HepG2 (cell line): ENCODE measurements around the gene FGFR3. TPM values are rescaled to one million over a fixed set of nuclear protein-coding genes. Genes with fewer than 3 reads are reported as not detected.

ENCODE experiments used
- ELF3 ChIP-seq: IDR thresholded peaks from 2 replicates; pipeline ENCODE4 v1.6.1; 2016; ENCODE audit warnings: missing genetic modification reagents, missing compliant biosample characterization
- FIP1L1 ChIP-seq: fragments of 200-400 bp; formaldehyde crosslinking; IDR thresholded peaks from 2 replicates; pipeline ENCODE4 v1.6.1; 2018; ENCODE audit warnings: low read depth, mild to moderate bottlenecking, low read length, moderate library complexity, borderline replicate concordance; ENCODE audit not compliant: insufficient read depth
- FOXK2 ChIP-seq: fragments of 450-650 bp; IDR thresholded peaks from 2 replicates; pipeline ENCODE4 v1.6.1; 2016
- KLF16 ChIP-seq, 2 experiments: sonication (generic) in 1 of 2; formaldehyde crosslinking in 1 of 2; IDR thresholded peaks; 2 replicates each; pipeline versions ENCODE4 v1.6.1 to v1.8.0; 2016 to 2023; ENCODE audit warnings: missing genetic modification reagents in 2 of 2, missing compliant biosample characterization in 1 of 2
- NCOA1 ChIP-seq: sonication (generic); formaldehyde crosslinking; IDR thresholded peaks from 2 replicates; pipeline ENCODE4 v1.9.0; 2021; ENCODE audit warnings: missing genetic modification reagents
- NR0B2 ChIP-seq: sonication (generic); formaldehyde crosslinking; IDR thresholded peaks from 2 replicates; pipeline ENCODE4 v1.4.0; 2020; ENCODE audit warnings: mild to moderate bottlenecking, missing genetic modification reagents
- NR2C2 ChIP-seq: sonication (generic); formaldehyde crosslinking; IDR thresholded peaks from 2 replicates; pipeline ENCODE4 v1.4.0; 2020; ENCODE audit warnings: missing genetic modification reagents, mild to moderate bottlenecking, moderate library complexity, borderline replicate concordance
- PCBP1 ChIP-seq: fragments of 200-400 bp; formaldehyde crosslinking; IDR thresholded peaks from 2 replicates; pipeline ENCODE4 v1.6.1; 2017; ENCODE audit warnings: mild to moderate bottlenecking, low read depth, low read length, borderline replicate concordance
- PRDM10 ChIP-seq: sonication (generic); formaldehyde crosslinking; IDR thresholded peaks from 2 replicates; pipeline ENCODE4 v1.4.0; 2020; ENCODE audit warnings: low read depth, missing genetic modification reagents
- SIN3B ChIP-seq: fragments of 150-350 bp; IDR thresholded peaks from 2 replicates; pipeline ENCODE4 v1.6.1; 2014; ENCODE audit warnings: low read length
- SNAPC2 ChIP-seq: sonication (generic); formaldehyde crosslinking; IDR thresholded peaks from 2 replicates; pipeline ENCODE4 v1.8.1; 2022; ENCODE audit warnings: mild to moderate bottlenecking, missing genetic modification reagents
- SP140L ChIP-seq: sonication (generic); formaldehyde crosslinking; IDR thresholded peaks from 2 replicates; pipeline ENCODE4 v1.4.0; 2020; ENCODE audit warnings: missing genetic modification reagents, borderline replicate concordance
- ZNF317 ChIP-seq: sonication (generic); formaldehyde crosslinking; IDR thresholded peaks from 2 replicates; pipeline ENCODE4 v1.5.0; 2020; ENCODE audit warnings: mild to moderate bottlenecking, missing genetic modification reagents
- ZNF598 ChIP-seq: sonication (generic); formaldehyde crosslinking; IDR thresholded peaks from 2 replicates; pipeline ENCODE4 v1.5.1; 2020; ENCODE audit warnings: mild to moderate bottlenecking, missing genetic modification reagents, borderline replicate concordance
- ZNF616 ChIP-seq: sonication (generic); formaldehyde crosslinking; IDR thresholded peaks from 2 replicates; pipeline ENCODE4 v1.5.0; 2020; ENCODE audit warnings: low read depth, mild to moderate bottlenecking, missing genetic modification reagents
- polyA plus RNA-seq, 8 experiments: library from polyadenylated mRNA; depleted of rRNA in 3 of 8; stranded (reverse) in 7 of 8; unstranded in 1 of 8; fragments of >200 nt; fragmentation: Illumina TruSeq in 4 of 8; extraction: Trizol in 4 of 8; gene quantifications; 2 replicates each; pipeline versions ENCODE4 v1.2.1 to v1.2.3, GENCODE V29; 2011 to 2016; ENCODE audit warnings: low read depth in 4 of 8, missing spikeins in 1 of 8, mixed read lengths in 1 of 8; ENCODE audit not compliant: insufficient read depth in 1 of 8
- total RNA-seq, 5 experiments: library from RNA; depleted of rRNA; stranded (reverse); fragments of >200 nt; fragmentation: Illumina TruSeq; extraction: Trizol; gene quantifications; 2 replicates each; pipeline ENCODE4 v1.2.3, GENCODE V29; 2016; ENCODE audit warnings: low read depth in 1 of 5
- TF ChIP-seq, protein P1 (sequence below): sonication (generic); formaldehyde crosslinking; IDR thresholded peaks from 2 replicates; pipeline ENCODE4 v1.5.0; 2020; ENCODE audit warnings: missing genetic modification reagents
- TF ChIP-seq, protein P2 (sequence below): sonication (generic); formaldehyde crosslinking; IDR thresholded peaks from 2 replicates; pipeline ENCODE4 v1.5.1; 2020; ENCODE audit warnings: mild to moderate bottlenecking, missing genetic modification reagents

FGFR3 gene
- total and polyA plus RNA-seq, 2 of the 13 experiments (the other 11 are each of a cell fraction or from before 2014, with no cell fraction given): 103 to 109 TPM

- no peak for TF ChIP-seq ZNF616 (CRISPR knock-in tag)
- 0 out of 2 replicates have a peak, but pooled peaks have one; percentile 24 for TF ChIP-seq NCOA1 (CRISPR knock-in tag)
- no peak for TF ChIP-seq SNAPC2
- TF ChIP-seq, protein P1, sequence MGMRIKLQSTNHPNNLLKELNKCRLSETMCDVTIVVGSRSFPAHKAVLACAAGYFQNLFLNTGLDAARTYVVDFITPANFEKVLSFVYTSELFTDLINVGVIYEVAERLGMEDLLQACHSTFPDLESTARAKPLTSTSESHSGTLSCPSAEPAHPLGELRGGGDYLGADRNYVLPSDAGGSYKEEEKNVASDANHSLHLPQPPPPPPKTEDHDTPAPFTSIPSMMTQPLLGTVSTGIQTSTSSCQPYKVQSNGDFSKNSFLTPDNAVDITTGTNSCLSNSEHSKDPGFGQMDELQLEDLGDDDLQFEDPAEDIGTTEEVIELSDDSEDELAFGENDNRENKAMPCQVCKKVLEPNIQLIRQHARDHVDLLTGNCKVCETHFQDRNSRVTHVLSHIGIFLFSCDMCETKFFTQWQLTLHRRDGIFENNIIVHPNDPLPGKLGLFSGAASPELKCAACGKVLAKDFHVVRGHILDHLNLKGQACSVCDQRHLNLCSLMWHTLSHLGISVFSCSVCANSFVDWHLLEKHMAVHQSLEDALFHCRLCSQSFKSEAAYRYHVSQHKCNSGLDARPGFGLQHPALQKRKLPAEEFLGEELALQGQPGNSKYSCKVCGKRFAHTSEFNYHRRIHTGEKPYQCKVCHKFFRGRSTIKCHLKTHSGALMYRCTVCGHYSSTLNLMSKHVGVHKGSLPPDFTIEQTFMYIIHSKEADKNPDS (CRISPR knock-in tag): no peak
- TF ChIP-seq SIN3B: no peak
- no peak for TF ChIP-seq FOXK2
- TF ChIP-seq ZNF598 (CRISPR knock-in tag): peak; percentile 86
- TF ChIP-seq NR2C2: peak; percentile 56; the same call in 1 of the 2 replicates
- TF ChIP-seq, protein P2, sequence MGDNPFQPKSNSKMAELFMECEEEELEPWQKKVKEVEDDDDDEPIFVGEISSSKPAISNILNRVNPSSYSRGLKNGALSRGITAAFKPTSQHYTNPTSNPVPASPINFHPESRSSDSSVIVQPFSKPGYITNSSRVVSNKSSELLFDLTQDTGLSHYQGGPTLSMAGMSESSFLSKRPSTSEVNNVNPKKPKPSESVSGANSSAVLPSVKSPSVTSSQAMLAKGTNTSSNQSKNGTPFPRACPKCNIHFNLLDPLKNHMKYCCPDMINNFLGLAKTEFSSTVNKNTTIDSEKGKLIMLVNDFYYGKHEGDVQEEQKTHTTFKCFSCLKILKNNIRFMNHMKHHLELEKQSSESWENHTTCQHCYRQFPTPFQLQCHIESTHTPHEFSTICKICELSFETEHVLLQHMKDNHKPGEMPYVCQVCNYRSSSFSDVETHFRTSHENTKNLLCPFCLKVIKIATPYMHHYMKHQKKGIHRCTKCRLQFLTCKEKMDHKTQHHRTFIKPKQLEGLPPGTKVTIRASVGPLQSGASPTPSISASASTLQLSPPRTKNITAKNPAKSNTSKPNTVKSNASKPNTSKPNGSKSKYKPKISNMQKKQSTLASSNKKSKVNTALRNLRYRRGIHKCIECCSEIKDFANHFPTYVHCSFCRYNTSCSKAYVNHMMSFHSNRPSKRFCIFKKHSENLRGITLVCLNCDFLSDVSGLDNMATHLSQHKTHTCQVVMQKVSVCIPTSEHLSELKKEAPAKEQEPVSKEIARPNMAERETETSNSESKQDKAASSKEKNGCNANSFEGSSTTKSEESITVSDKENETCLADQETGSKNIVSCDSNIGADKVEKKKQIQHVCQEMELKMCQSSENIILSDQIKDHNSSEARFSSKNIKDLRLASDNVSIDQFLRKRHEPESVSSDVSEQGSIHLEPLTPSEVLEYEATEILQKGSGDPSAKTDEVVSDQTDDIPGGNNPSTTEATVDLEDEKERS (CRISPR knock-in tag): peak; percentile 68; the same call in 1 of the 2 replicates
- TF ChIP-seq SP140L (CRISPR knock-in tag): peak; percentile 69; the same call in 1 of the 2 replicates
- TF ChIP-seq FIP1L1: peak; percentile 44; the same call in 1 of the 2 replicates
- 0 out of 2 replicates have a peak, but pooled peaks have one; percentile 44 for TF ChIP-seq ELF3
- TF ChIP-seq PCBP1: peak; percentile 59; the same call in 1 of the 2 replicates
- peak in 1 of 2 experiments; percentile 38; a peak in 1 of 4 replicates for TF ChIP-seq KLF16 (CRISPR knock-in tag; IDR thresholded peaks at IDR 0.05)
- TF ChIP-seq ZNF317 (CRISPR knock-in tag): 0 out of 2 replicates have a peak, but pooled peaks have one; percentile 59
- TF ChIP-seq PRDM10: no peak
- TF ChIP-seq NR0B2: no peak
Observed at GRCh38 chr4:1809754-1810502, 16.8 kb downstream of the FGFR3 start (continued).
